Liver (tissue), 2 donors: ENCODE results near the gene F8.

Experiments used
- TF ChIP-seq, protein P1 (sequence below): fragments of 150-350 bp; IDR thresholded peaks from 2 replicates; pipeline ENCODE4 v1.5.1; 2017; ENCODE audit warnings: improper control_type of control experiment, low read depth, low read length; ENCODE audit not compliant: missing input control
- TF ChIP-seq, protein P2 (sequence below): IDR thresholded peaks from 2 replicates; pipeline ENCODE4 v1.6.1; 2016; ENCODE audit warnings: antibody characterized with exemption, mild to moderate bottlenecking
- donor health status: healthy.

DNA sequence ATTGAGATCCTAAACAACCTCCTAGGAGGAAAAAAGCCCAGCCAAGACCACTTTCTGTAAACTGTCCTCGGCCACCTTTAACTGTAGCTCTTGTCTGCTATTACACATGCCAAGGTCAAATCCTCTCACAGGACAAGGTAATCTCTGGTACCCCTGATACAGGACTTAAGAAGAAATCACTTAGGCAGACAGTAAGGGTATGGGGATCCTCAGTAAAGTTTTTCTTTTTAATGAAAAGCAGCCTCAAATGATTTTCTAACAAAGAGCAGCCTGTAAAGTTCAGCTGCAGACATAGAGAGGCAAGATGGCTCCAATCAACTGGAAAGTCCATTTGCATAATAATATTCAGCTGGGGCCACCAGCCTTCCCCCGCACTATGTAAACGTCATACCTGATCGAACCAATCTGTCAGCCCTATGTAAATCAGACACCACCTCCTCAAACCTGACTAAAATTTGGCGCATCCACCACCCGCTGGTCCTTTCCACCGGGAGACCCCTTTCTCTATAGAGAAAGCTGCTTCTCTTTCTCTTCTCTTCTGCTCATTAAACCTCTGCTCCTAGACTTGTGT, 202.7 kb downstream of the F8 start:
- TF ChIP-seq, protein P1, sequence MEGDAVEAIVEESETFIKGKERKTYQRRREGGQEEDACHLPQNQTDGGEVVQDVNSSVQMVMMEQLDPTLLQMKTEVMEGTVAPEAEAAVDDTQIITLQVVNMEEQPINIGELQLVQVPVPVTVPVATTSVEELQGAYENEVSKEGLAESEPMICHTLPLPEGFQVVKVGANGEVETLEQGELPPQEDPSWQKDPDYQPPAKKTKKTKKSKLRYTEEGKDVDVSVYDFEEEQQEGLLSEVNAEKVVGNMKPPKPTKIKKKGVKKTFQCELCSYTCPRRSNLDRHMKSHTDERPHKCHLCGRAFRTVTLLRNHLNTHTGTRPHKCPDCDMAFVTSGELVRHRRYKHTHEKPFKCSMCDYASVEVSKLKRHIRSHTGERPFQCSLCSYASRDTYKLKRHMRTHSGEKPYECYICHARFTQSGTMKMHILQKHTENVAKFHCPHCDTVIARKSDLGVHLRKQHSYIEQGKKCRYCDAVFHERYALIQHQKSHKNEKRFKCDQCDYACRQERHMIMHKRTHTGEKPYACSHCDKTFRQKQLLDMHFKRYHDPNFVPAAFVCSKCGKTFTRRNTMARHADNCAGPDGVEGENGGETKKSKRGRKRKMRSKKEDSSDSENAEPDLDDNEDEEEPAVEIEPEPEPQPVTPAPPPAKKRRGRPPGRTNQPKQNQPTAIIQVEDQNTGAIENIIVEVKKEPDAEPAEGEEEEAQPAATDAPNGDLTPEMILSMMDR: no peak
- TF ChIP-seq, protein P2, sequence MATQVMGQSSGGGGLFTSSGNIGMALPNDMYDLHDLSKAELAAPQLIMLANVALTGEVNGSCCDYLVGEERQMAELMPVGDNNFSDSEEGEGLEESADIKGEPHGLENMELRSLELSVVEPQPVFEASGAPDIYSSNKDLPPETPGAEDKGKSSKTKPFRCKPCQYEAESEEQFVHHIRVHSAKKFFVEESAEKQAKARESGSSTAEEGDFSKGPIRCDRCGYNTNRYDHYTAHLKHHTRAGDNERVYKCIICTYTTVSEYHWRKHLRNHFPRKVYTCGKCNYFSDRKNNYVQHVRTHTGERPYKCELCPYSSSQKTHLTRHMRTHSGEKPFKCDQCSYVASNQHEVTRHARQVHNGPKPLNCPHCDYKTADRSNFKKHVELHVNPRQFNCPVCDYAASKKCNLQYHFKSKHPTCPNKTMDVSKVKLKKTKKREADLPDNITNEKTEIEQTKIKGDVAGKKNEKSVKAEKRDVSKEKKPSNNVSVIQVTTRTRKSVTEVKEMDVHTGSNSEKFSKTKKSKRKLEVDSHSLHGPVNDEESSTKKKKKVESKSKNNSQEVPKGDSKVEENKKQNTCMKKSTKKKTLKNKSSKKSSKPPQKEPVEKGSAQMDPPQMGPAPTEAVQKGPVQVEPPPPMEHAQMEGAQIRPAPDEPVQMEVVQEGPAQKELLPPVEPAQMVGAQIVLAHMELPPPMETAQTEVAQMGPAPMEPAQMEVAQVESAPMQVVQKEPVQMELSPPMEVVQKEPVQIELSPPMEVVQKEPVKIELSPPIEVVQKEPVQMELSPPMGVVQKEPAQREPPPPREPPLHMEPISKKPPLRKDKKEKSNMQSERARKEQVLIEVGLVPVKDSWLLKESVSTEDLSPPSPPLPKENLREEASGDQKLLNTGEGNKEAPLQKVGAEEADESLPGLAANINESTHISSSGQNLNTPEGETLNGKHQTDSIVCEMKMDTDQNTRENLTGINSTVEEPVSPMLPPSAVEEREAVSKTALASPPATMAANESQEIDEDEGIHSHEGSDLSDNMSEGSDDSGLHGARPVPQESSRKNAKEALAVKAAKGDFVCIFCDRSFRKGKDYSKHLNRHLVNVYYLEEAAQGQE: no peak
